Psoas muscle (tissue), 8 donors: ENCODE measurements around the gene GCK. TPM values are rescaled to one million over a fixed set of nuclear protein-coding genes. Genes with fewer than 3 reads are reported as not detected.
A peak's percentile ranks its signal among the peaks of the same experiment; 100 is the strongest.

Experiments used
- ATAC-seq, 4 donors: fragments of 200-7000 bp; cut with Tn5 transposase; one replicate each; pipeline ENCODE4 v1.9.1; 2020; ENCODE audit warnings: moderate library complexity in 3 of 4, mild to moderate bottlenecking in 2 of 4
- DNase-seq, 2 donors: peaks; one replicate each; pipeline ENCODE4 v3.0.0-alpha.2; 2020
- H3K27ac ChIP-seq: fragments of 200-600 bp; one replicate; pipeline ENCODE4 v1.8.0; 2022
- H3K27me3 ChIP-seq, 3 donors: fragments of 200-600 bp in 1 of 3; one replicate each; pipeline versions ENCODE4 v1.6.1 to v1.8.0; 2013 to 2022; ENCODE audit warnings: low read length in 2 of 3, mild to moderate bottlenecking in 2 of 3, moderate library complexity in 1 of 3; ENCODE audit not compliant: insufficient read depth in 3 of 3
- H3K36me3 ChIP-seq, 2 donors: fragments of 200-600 bp in 1 of 2; one replicate each; pipeline versions ENCODE4 v1.6.1 to v1.8.0; 2013 to 2022; ENCODE audit warnings: low read depth in 1 of 2, mild to moderate bottlenecking in 1 of 2, moderate library complexity in 1 of 2; ENCODE audit not compliant: insufficient read depth in 1 of 2
- H3K4me1 ChIP-seq: fragments of 200-600 bp; one replicate; pipeline ENCODE4 v1.8.0; 2022
- H3K4me3 ChIP-seq: fragments of 200-600 bp; one replicate; pipeline ENCODE4 v1.8.0; 2022; ENCODE audit warnings: mild to moderate bottlenecking
- H3K9me3 ChIP-seq: fragments of 200-600 bp; one replicate; pipeline ENCODE4 v1.8.0; 2022
- WGBS, 3 donors: extraction: QIAGEN DNeasy Blood & Tissue Kit; methylation state at CpG; one replicate each; pipeline versions ENCODE4 v1.1.6 to v1.1.7; 2013; 5-methylcytosine and 5-hydroxymethylcytosine counted together
- intact Hi-C, 2 donors: fragments of 100-400 bp; cut with DNase I; formaldehyde crosslinking; loops; one replicate each; pipeline versions ENCODE4 v1.11.0 to v1.14.2; 2022
- polyA plus RNA-seq, 3 donors: library from polyadenylated mRNA; stranded (reverse); fragments of 200-250 nt; gene quantifications; one replicate each; pipeline ENCODE4 v1.2.3, GENCODE V29; 2013
- total RNA-seq, 4 donors: library from RNA; stranded (reverse); fragmentation: NEBNext Ultra II Directional in 2 of 4; extraction: Animal tissue kit (Norgen Biotek cat#: 25700) in 2 of 4; gene quantifications; one replicate each; pipeline versions ENCODE4 v1.2.1 to v1.2.4, GENCODE V29; 2021 to 2023
- TF ChIP-seq, protein P1 (sequence below): fragments of 200-600 bp; IDR thresholded peaks from one replicate; pipeline ENCODE4 v1.8.0; 2022; ENCODE audit warnings: antibody characterized with exemption
- donor health status: healthy with polysubstance abuse.
- donor health status: DM: no; HTN: no; CAD: no; lungs with moderate emphysema.
- donor health status: Bipolar disorder and iron deficiency.
- donor health status: healthy.
- donor health status: DM: yes; HTN: yes; CAD: no.
- donor health status: DM: no; HTN: no; CAD: no.
- donor health status: DM: no; HTN: no; CAD: no.
- donor health status: DM: yes; HTN: yes; CAD: no.

Gene GCK
- total and polyA plus RNA-seq, 7 donors = 0.07 to 0.11 (median 0.08) TPM; not detected in 4

DNA sequence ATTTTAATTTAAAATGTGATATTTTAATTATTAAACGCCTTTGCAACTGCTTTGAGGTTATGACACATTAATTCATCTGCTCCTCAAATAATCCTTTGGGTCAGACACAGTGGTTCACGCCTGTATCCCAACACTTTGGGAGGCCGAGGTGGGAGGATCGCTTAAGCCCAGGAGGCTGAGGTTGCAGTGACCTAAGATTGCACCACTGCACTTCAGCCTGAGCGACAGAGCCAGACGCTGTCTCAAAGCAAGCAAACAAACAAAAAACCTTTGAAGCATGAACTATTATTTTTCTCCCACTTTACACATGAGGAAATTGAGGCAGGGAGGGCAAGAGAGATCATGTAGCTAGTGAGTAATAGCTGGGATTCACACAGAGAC lies 64.4 kb downstream of the GCK start:
- Histone ChIP-seq H3K4me3 (no peak overlapping the region), H3K4me1 (peaks cover 19% of the 10 kb centered on the region), H3K36me3 (peaks cover 0 to 20% of the 10 kb centered on the region in 2 donors), H3K9me3 (no peaks in the 10 kb centered on the region), H3K27ac (no peak overlapping the region), H3K27me3 (no peaks in the 10 kb centered on the region)
- 93 to 96% (median 94%) methylated on average over 6 of the region's 6 CpGs for WGBS, 3 donors
- intact Hi-C loops = loop anchor here (5.0 kb wide), 2 partner anchors 38 to 43 kb away; partner anchors contain the start of gene POLM (in 1 of the 2)
- no peak for ATAC-seq
- peak; percentile 8 to 11 for DNase-seq
- TF ChIP-seq, protein P1, sequence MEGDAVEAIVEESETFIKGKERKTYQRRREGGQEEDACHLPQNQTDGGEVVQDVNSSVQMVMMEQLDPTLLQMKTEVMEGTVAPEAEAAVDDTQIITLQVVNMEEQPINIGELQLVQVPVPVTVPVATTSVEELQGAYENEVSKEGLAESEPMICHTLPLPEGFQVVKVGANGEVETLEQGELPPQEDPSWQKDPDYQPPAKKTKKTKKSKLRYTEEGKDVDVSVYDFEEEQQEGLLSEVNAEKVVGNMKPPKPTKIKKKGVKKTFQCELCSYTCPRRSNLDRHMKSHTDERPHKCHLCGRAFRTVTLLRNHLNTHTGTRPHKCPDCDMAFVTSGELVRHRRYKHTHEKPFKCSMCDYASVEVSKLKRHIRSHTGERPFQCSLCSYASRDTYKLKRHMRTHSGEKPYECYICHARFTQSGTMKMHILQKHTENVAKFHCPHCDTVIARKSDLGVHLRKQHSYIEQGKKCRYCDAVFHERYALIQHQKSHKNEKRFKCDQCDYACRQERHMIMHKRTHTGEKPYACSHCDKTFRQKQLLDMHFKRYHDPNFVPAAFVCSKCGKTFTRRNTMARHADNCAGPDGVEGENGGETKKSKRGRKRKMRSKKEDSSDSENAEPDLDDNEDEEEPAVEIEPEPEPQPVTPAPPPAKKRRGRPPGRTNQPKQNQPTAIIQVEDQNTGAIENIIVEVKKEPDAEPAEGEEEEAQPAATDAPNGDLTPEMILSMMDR = no peak

DNA sequence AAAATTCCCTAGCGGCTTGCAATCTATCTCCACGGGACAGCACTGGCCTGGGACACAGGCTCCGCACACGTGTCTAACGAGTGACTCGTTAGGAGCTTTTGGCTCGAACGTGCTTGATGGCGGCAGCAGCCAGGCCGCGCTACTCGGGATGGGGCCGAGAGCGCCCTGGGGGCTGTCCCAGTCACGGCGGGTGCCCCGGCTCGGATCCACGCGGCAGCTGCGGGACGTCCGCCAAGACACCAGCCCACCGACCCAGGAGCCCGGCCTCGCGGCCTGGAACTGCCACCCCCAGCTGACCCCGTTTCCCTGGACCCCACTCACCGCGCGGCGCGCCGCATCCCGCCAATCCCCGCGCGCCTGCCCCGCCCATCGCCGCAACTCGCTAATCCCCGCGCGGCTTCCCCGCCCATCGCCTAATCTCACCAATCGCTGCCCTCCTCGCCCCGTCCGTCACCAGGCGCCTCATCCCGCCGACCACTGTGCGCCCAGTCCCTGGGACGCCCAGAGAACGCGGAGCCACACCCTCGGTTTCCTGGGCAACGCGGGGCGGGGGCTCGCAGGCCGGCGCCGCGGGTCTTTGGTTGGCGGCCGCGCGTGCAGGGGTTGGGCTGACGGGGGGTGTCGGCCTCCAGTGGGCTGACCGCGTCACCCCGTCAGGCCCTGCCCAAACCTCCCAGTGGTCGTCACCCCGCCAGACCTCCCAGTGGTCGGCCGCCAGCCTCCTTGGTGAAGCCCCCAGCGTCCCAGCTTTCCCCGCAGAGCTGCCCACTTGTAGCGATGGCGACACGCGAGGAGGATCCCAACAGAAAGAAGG lies 65.8 kb downstream of the GCK start, which contains the start of gene POLD2:
Gene POLD2 (minus strand): TSS at position 359 of the 814 bp plus-strand sequence. CDS start 1,495 bp downstream, outside the sequence.
- Histone ChIP-seq H3K4me1 (peaks cover 25% of the 10 kb centered on the region), H3K27me3 (no peaks in the 10 kb centered on the region), H3K9me3 (no peaks in the 10 kb centered on the region), H3K27ac (peak within 1 kb of the TSS; percentile 93), H3K4me3 (peak within 1 kb of the TSS; percentile 89), H3K36me3 (peaks cover 0 to 22% of the 10 kb centered on the region in 2 donors)
- 0 to 1% (median 1%) methylated on average over 47 to 86 of the region's 86 CpGs for WGBS, 3 donors
- TF ChIP-seq, protein P1 = no peak
- peak; percentile 99 for DNase-seq
- peak; percentile 96 to 98 (median 96) for ATAC-seq
- intact Hi-C loops = loop anchor here (5.0 kb wide), 2 partner anchors 36 to 41 kb away; partner anchors contain the start of gene POLM (in 1 of the 2)

DNA sequence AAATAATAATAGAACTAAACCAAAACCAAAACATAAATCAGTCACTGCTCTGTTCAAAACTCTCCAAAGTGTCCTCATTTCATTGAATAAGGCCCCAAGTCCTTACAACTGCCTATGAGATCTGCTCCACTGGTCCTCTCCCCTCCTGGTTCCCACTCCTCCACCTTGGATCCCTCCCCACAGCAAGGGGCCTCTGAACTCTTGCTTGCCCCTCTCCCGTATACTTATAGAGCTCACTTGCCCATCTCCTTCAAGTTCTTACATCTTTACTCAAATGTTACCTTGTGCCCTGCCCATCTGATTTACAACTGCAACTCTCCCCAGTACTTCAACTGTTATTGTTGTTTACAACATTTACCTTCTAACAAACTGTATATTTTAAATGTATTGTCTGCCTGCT lies 66.7 kb downstream of the GCK start:
- Histone ChIP-seq H3K27me3 (no peaks in the 10 kb centered on the region), H3K36me3 (peaks cover 0 to 30% of the 10 kb centered on the region in 2 donors), H3K27ac (peak overlapping the region; percentile 93), H3K9me3 (no peaks in the 10 kb centered on the region), H3K4me1 (peaks cover 25% of the 10 kb centered on the region), H3K4me3 (peak overlapping the region; percentile 89)
- DNase-seq (peak in 1 of 2 donors; percentile 17), ATAC-seq (no peak)
- intact Hi-C loops = loop anchor here (5.0 kb wide), 2 partner anchors 35 to 40 kb away; partner anchors contain the start of gene POLM (in 1 of the 2)
- TF ChIP-seq, protein P1 = no peak
- whole genome bisulfite sequencing, 3 donors = 35 to 65% (median 45%) methylated on average over 1 of the region's 1 CpG

DNA sequence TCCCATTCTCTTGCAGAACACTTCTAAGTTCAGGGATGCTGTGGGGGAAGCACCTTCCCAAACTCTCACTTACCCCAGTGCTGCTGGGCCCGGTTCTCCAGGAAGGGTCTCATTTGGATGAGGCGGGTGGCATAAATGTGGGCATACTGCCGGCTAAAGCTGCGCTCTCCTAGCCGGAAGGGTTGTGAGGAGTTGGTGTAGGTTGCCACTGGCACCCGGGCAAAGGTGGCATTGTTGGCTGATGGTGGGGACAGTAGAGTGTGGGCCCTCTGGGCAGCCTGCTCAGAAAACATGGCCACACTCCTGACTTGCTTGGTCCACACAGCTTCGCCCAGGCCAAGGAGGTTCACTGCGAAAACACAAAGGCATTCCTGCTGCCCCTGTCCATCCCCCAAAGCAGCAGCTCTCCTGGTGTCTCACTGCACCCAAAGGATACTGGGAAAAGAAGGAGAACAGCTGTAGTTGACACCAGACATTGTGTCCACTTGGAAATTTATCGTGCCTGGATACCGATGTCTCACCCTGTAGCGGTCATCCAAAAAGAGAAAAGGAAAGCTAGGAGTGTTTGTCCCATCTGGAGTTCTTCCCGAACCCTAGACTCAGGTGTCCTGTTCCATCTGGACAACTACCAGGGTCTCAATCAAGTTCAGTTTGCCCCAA lies 67.3 kb downstream of the GCK start:
- DNase-seq = peak; percentile 12 to 28
- Histone ChIP-seq H3K27me3 (no peaks in the 10 kb centered on the region), H3K36me3 (peaks cover 0 to 37% of the 10 kb centered on the region in 2 donors), H3K4me3 (peak overlapping the region; percentile 89), H3K4me1 (peaks cover 25% of the 10 kb centered on the region), H3K27ac (peak overlapping the region; percentile 93), H3K9me3 (no peaks in the 10 kb centered on the region)
- intact Hi-C loops = loop anchor here (5.0 kb wide), 2 partner anchors 35 to 40 kb away; partner anchors contain the start of gene POLM (in 1 of the 2)
- 55 to 67% (median 56%) methylated on average over 12 of the region's 12 CpGs for WGBS, 3 donors
- TF ChIP-seq, protein P1 = no peak
- peak in 3 of 4 donors; percentile 16 to 34 (median 23) for ATAC-seq
